Activated naive CD8-positive, alpha-beta T cell (primary cell): Measurements from ENCODE around the gene TPSG1.
"Not testable (repeated sequence)": the region's sequence is repeated elsewhere in the genome, so short reads cannot be mapped to it uniquely, and the experiment has no call there.

Experiments
- H3K27ac Mint-ChIP-seq: one replicate; pipeline ENCODE4 v1.8.0; 2021; ENCODE audit warnings: mixed read lengths
- H3K27me3 Mint-ChIP-seq: one replicate; pipeline ENCODE4 v1.8.0; 2021; ENCODE audit warnings: mixed read lengths
- H3K36me3 Mint-ChIP-seq: one replicate; pipeline ENCODE4 v1.8.0; 2021; ENCODE audit warnings: mixed read lengths
- H3K4me1 Mint-ChIP-seq: one replicate; pipeline ENCODE4 v1.8.0; 2021; ENCODE audit warnings: low read depth, mixed read lengths
- H3K4me3 Mint-ChIP-seq: one replicate; pipeline ENCODE4 v1.8.0; 2021; ENCODE audit warnings: mild to moderate bottlenecking, mixed read lengths
- H3K9me3 Mint-ChIP-seq: one replicate; pipeline ENCODE4 v1.8.0; 2021; ENCODE audit warnings: low read depth, mixed read lengths

The TPSG1 gene

DNA sequence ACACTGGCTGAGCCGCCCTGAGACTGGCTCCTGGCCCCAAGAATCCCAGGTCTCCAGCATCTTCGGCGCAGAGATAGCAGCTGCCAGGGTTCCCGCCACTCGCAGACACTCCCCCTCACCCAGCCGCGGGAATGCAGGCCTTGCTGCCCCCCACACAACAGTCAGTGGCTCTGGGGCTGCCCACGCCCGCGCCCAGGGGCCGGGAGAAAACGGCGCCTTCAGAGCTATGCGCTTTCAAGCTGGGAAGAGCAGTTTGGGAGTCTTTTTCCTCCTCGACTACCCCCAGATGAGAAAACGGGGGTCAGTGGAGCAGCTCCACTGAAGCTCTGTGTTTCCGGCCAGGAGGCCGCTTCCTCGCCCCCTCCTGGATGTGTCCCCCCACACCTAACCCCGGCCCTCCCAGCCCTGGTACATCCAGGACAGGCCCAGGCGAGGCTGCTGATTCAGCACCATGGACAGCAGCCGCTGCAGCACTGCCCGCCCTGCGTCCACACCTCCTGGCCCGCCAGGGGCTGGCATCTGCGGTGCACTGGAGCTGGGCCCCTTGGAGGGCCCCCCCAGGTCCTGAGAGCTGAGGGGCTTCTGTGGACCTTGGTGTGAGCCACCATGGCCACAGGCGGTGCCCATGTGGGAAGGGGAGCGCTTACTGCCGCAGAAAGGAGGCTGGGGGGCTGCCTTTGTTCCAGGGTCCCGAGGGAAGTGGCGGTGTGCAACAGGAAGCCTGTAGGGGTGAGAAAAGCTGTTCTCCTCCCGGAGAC lies 36.5 kb downstream of the TPSG1 start:
- H3K27ac Mint-ChIP-seq, result no peak overlapping the region
- H3K27me3 Mint-ChIP-seq, result no peaks in the 10 kb centered on the region
- H3K4me3 Mint-ChIP-seq, result no peak overlapping the region
- no peaks in the 10 kb centered on the region for H3K4me1 Mint-ChIP-seq
- H3K9me3 Mint-ChIP-seq, result no peaks in the 10 kb centered on the region
- H3K36me3 Mint-ChIP-seq, result no peaks in the 10 kb centered on the region

DNA sequence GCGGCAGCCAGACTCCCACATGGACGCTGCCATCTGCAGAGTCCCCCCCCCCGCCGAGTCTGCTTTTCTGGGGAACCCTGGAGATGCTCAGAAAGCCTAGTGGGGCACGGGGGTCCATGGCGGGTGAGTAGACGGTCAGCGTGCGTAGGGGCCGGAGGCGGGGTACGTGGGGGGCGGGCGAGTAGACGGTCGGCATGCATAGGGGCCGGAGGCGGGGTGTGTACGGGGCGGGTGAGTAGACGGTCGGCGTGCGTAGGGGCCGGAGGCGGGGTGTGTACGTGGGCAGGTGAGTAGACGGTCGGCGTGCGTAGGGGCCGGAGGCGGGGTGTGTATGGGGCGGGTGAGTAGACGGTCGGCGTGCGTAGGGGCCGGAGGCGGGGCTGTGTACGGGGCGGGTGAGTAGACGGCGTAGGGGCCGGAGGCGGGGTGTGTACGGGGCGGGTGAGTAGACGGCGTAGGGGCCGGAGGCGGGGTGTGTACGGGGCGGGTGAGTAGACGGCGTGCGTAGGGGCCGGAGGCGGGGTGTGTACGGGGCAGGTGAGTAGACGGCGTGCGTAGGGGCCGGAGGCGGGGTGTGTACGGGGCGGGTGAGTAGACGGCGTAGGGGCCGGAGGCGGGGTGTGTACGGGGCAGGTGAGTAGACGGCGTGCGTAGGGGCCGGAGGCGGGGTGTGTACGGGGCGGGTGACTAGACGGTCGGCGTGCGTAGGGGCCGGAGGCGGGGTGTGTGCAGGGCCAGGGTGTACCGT lies 39.4 kb downstream of the TPSG1 start:
- not testable (repeated sequence) for H3K4me1 Mint-ChIP-seq, H3K36me3 Mint-ChIP-seq, H3K4me3 Mint-ChIP-seq, H3K9me3 Mint-ChIP-seq, H3K27ac Mint-ChIP-seq, H3K27me3 Mint-ChIP-seq

DNA sequence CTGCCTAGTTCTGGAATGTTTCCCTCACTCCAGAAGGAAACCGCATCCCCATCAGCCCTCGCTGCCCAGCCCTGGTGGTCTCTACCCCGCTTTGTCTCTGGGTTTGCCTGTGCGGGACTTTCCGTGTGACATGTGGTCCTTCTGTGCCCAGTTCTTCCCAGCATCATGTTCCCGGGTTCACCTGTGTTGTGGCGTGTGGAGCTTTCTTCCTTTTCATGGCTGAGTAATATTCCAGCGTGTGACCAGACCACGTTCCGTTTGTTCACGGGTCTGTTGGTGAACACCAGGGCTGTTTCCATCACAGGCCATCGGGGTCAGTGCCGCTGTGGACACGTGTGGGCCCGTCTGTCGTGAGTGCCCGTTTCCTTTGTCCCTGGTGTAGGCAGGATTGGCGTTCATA lies 40.1 kb downstream of the TPSG1 start:
- H3K27ac Mint-ChIP-seq, result no peak overlapping the region
- H3K36me3 Mint-ChIP-seq, result no peaks in the 10 kb centered on the region
- no peaks in the 10 kb centered on the region for H3K9me3 Mint-ChIP-seq
- no peaks in the 10 kb centered on the region for H3K4me1 Mint-ChIP-seq
- H3K4me3 Mint-ChIP-seq, result no peak overlapping the region
- H3K27me3 Mint-ChIP-seq, result no peaks in the 10 kb centered on the region

- Mint-ChIP-seq H3K9me3 (no peaks in the 10 kb centered on the region), H3K4me3 (no peak overlapping the region), H3K36me3 (no peaks in the 10 kb centered on the region), H3K4me1 (no peaks in the 10 kb centered on the region), H3K27me3 (no peaks in the 10 kb centered on the region), H3K27ac (no peak overlapping the region)
Observed at GRCh38 chr16:1184156-1184868, 40.8 kb downstream of the TPSG1 start.

GRCh38 chr16:1182950-1183907 lies 41.8 kb downstream of the TPSG1 start:
- Mint-ChIP-seq H3K27ac (no peak overlapping the region), H3K4me1 (no peaks in the 10 kb centered on the region), H3K9me3 (no peaks in the 10 kb centered on the region), H3K27me3 (no peaks in the 10 kb centered on the region), H3K36me3 (no peaks in the 10 kb centered on the region), H3K4me3 (no peak overlapping the region)

DNA sequence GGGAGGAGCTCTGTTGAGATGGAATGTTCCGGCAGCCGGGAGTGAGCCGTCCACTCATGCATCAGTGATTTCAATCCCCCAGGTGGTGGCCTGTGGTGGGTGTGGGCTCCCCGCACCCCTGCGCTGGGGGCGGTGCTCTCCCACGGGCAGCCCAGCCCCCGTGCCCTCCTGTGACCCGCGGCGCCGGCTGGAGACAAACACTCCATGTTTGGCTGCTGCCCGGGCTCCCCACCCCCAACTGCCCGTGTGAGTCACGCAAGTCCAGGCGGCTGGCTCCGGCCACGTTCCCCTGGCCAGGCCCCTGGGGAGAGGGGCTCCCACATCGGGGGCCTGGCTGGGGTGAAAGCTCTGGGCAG lies 42.8 kb downstream of the TPSG1 start:
- Mint-ChIP-seq H3K4me1 (no peaks in the 10 kb centered on the region), H3K27me3 (no peaks in the 10 kb centered on the region), H3K4me3 (no peak overlapping the region), H3K36me3 (no peaks in the 10 kb centered on the region), H3K9me3 (no peaks in the 10 kb centered on the region), H3K27ac (no peak overlapping the region)

- H3K4me1 Mint-ChIP-seq, result no peaks in the 10 kb centered on the region
- no peak overlapping the region for H3K27ac Mint-ChIP-seq
- H3K9me3 Mint-ChIP-seq, result no peaks in the 10 kb centered on the region
- H3K36me3 Mint-ChIP-seq, result no peaks in the 10 kb centered on the region
- H3K4me3 Mint-ChIP-seq, result no peak overlapping the region
- H3K27me3 Mint-ChIP-seq, result no peaks in the 10 kb centered on the region
Observed at GRCh38 chr16:1181404-1182315, 43.4 kb downstream of the TPSG1 start.

- H3K27me3 Mint-ChIP-seq, result no peaks in the 10 kb centered on the region
- no peak overlapping the region for H3K27ac Mint-ChIP-seq
- no peaks in the 10 kb centered on the region for H3K9me3 Mint-ChIP-seq
- H3K36me3 Mint-ChIP-seq, result no peaks in the 10 kb centered on the region
- no peaks in the 10 kb centered on the region for H3K4me1 Mint-ChIP-seq
- no peak overlapping the region for H3K4me3 Mint-ChIP-seq
Observed at GRCh38 chr16:1180549-1181403, 44.3 kb downstream of the TPSG1 start.

- Mint-ChIP-seq H3K4me1 (no peaks in the 10 kb centered on the region), H3K36me3 (no peaks in the 10 kb centered on the region), H3K27ac (no peak overlapping the region), H3K27me3 (no peaks in the 10 kb centered on the region), H3K9me3 (no peaks in the 10 kb centered on the region), H3K4me3 (no peak overlapping the region)
Observed at GRCh38 chr16:1178295-1178910, 46.7 kb downstream of the TPSG1 start.

GRCh38 chr16:1177750-1178149 lies 47.3 kb downstream of the TPSG1 start:
- Mint-ChIP-seq H3K27ac (no peak overlapping the region), H3K9me3 (no peaks in the 10 kb centered on the region), H3K36me3 (no peaks in the 10 kb centered on the region), H3K27me3 (no peaks in the 10 kb centered on the region), H3K4me1 (no peaks in the 10 kb centered on the region), H3K4me3 (no peak overlapping the region)

GRCh38 chr16:1177053-1177452 lies 48.0 kb downstream of the TPSG1 start:
- no peaks in the 10 kb centered on the region for H3K4me1 Mint-ChIP-seq
- no peak overlapping the region for H3K4me3 Mint-ChIP-seq
- no peaks in the 10 kb centered on the region for H3K36me3 Mint-ChIP-seq
- H3K9me3 Mint-ChIP-seq, result no peaks in the 10 kb centered on the region
- H3K27me3 Mint-ChIP-seq, result no peaks in the 10 kb centered on the region
- H3K27ac Mint-ChIP-seq, result no peak overlapping the region

GRCh38 chr16:1176280-1176897 lies 48.7 kb downstream of the TPSG1 start:
- Mint-ChIP-seq H3K36me3 (no peaks in the 10 kb centered on the region), H3K4me3 (no peak overlapping the region), H3K27ac (no peak overlapping the region), H3K9me3 (no peaks in the 10 kb centered on the region), H3K4me1 (no peaks in the 10 kb centered on the region), H3K27me3 (no peaks in the 10 kb centered on the region)
